NB4 (cell line): ENCODE data around the gene AFAP1L1.

ENCODE experiments used
- CTCF ChIP-seq: IDR thresholded peaks from one replicate; pipeline ENCODE4 v1.5.1; 2012; ENCODE audit warnings: low read depth, low read length
- MAX ChIP-seq: IDR thresholded peaks from 2 replicates; pipeline ENCODE4 v1.6.1; 2011; ENCODE audit warnings: low read depth, low read length
- MYC ChIP-seq: IDR thresholded peaks from 2 replicates; pipeline ENCODE4 v1.6.1; 2011; ENCODE audit warnings: low read depth, low read length
- POLR2A ChIP-seq: IDR thresholded peaks from 2 replicates; pipeline ENCODE4 v1.6.1; 2011; ENCODE audit warnings: mild to moderate bottlenecking; ENCODE audit not compliant: insufficient read length; ENCODE audit errors: extremely low read depth

GRCh38 chr5:149280124-149280523 is 8.5 kb downstream of the AFAP1L1 start:
- no peak for TF ChIP-seq POLR2A
- TF ChIP-seq CTCF, result no peak
- no peak for TF ChIP-seq MAX
- TF ChIP-seq MYC, result no peak
